OCI-LY1 (cell line): ENCODE data around the gene SNED1.

Experiments used
- EZH2 ChIP-seq: fragments of 200-600 bp; sonication (generic), shearing (Covaris generic); IDR thresholded peaks from 2 replicates; pipeline ENCODE4 v1.8.0; 2017; ENCODE audit warnings: borderline replicate concordance, mixed run types, mild to moderate bottlenecking, antibody characterized with exemption, low read length, moderate library complexity, mixed read lengths
- TF ChIP-seq, protein P1 (sequence below): fragments of 200-600 bp; sonication (generic), shearing (Covaris generic); IDR thresholded peaks from 2 replicates; pipeline ENCODE4 v1.5.1; 2017; ENCODE audit warnings: mild to moderate bottlenecking, antibody characterized with exemption, low read length, moderate library complexity, mixed read lengths

DNA sequence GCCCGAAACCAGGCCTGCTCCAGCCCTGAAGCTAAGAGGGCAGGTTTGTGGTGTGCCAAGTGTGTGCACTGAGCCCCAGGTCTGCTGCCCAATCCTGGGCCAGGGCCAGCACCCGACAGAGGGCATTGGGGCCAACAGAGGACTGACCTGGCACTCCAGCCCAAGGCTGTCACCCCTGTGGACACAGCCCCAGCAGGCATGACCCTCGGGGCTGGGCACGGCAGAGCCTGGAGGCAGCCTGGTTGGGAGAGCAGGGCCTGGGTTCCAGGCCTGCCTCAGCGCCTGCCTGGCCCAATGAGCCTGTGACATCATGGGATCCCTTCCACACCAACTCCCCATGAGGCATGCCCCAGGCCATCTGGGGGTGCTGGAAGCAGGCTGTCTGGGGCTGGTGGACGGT lies 10.8 kb upstream of the SNED1 start:
- TF ChIP-seq, protein P1, sequence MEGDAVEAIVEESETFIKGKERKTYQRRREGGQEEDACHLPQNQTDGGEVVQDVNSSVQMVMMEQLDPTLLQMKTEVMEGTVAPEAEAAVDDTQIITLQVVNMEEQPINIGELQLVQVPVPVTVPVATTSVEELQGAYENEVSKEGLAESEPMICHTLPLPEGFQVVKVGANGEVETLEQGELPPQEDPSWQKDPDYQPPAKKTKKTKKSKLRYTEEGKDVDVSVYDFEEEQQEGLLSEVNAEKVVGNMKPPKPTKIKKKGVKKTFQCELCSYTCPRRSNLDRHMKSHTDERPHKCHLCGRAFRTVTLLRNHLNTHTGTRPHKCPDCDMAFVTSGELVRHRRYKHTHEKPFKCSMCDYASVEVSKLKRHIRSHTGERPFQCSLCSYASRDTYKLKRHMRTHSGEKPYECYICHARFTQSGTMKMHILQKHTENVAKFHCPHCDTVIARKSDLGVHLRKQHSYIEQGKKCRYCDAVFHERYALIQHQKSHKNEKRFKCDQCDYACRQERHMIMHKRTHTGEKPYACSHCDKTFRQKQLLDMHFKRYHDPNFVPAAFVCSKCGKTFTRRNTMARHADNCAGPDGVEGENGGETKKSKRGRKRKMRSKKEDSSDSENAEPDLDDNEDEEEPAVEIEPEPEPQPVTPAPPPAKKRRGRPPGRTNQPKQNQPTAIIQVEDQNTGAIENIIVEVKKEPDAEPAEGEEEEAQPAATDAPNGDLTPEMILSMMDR, result no peak
- no peak for TF ChIP-seq EZH2
